Liver (tissue), 9 donors: ENCODE measurements around the gene PRSS12. TPM values are rescaled to one million over a fixed set of nuclear protein-coding genes. Genes with fewer than 3 reads are reported as not detected.

Source experiments
- DNase-seq: peaks from one replicate; pipeline ENCODE4 v3.0.0-alpha.2; 2017; ENCODE audit warnings: low spot score
- H3K27ac ChIP-seq, 2 donors: one replicate each; pipeline ENCODE4 v1.7.0; 2013; ENCODE audit warnings: inconsistent platforms in 2 of 2, low read length in 2 of 2, control low read depth in 1 of 2, low read depth in 1 of 2, mild to moderate bottlenecking in 1 of 2
- H3K27me3 ChIP-seq, 4 donors: one replicate each; pipeline versions ENCODE4 v1.6.1 to v1.7.0; 2013; ENCODE audit warnings: low read length in 3 of 4, inconsistent platforms in 1 of 4, mild to moderate bottlenecking in 1 of 4, moderate library complexity in 1 of 4; ENCODE audit not compliant: control insufficient read depth in 4 of 4, insufficient read depth in 4 of 4
- H3K36me3 ChIP-seq, 4 donors: one replicate each; pipeline versions ENCODE4 v1.6.1 to v1.7.0; 2013; ENCODE audit warnings: low read length in 3 of 4, mild to moderate bottlenecking in 3 of 4, low read depth in 1 of 4, moderate library complexity in 1 of 4; ENCODE audit not compliant: control insufficient read depth in 4 of 4, insufficient read depth in 3 of 4
- H3K4me1 ChIP-seq, 4 donors: one replicate each; pipeline versions ENCODE4 v1.6.1 to v1.7.0; 2013; ENCODE audit warnings: low read length in 3 of 4, mild to moderate bottlenecking in 3 of 4, moderate library complexity in 1 of 4; ENCODE audit not compliant: control insufficient read depth in 4 of 4, insufficient read depth in 4 of 4
- H3K4me3 ChIP-seq, 3 donors: one replicate each; pipeline versions ENCODE4 v1.6.1 to v1.7.0; 2013; ENCODE audit warnings: low read length in 3 of 3, control low read depth in 1 of 3, low read depth in 1 of 3, mild to moderate bottlenecking in 1 of 3
- H3K9ac ChIP-seq, 2 donors: one replicate each; pipeline ENCODE4 v1.7.0; 2013; ENCODE audit warnings: low read length in 2 of 2, mild to moderate bottlenecking in 2 of 2, moderate library complexity in 2 of 2, control low read depth in 1 of 2, low read depth in 1 of 2
- H3K9me3 ChIP-seq, 4 donors: one replicate each; pipeline versions ENCODE4 v1.6.1 to v1.7.0; 2013; ENCODE audit warnings: low read length in 3 of 4; ENCODE audit not compliant: control insufficient read depth in 4 of 4
- ATF3 ChIP-seq: IDR thresholded peaks from 2 replicates; pipeline ENCODE4 v1.6.1; 2016; ENCODE audit warnings: antibody characterized with exemption
- CTCF ChIP-seq: fragments of 150-350 bp; IDR thresholded peaks from 2 replicates; pipeline ENCODE4 v1.5.1; 2017; ENCODE audit warnings: improper control_type of control experiment, low read depth, low read length; ENCODE audit not compliant: missing input control
- EGR1 ChIP-seq, 2 donors: IDR thresholded peaks; 2 replicates each; pipeline ENCODE4 v1.6.1; 2016 to 2018; ENCODE audit warnings: antibody characterized with exemption in 2 of 2, low read depth in 2 of 2
- FOXA1 ChIP-seq: IDR thresholded peaks from 2 replicates; pipeline ENCODE4 v1.6.1; 2016; ENCODE audit warnings: antibody characterized with exemption
- FOXA2 ChIP-seq: IDR thresholded peaks from 2 replicates; pipeline ENCODE4 v1.6.1; 2016; ENCODE audit warnings: antibody characterized with exemption
- GABPA ChIP-seq, 2 donors: IDR thresholded peaks in 1 of 2; conservative IDR thresholded peaks in 1 of 2; 2 replicates each; pipeline ENCODE4 v1.6.1; 2016; ENCODE audit warnings: antibody characterized with exemption in 2 of 2, mild to moderate bottlenecking in 1 of 2, moderate library complexity in 1 of 2
- HNF4A ChIP-seq, 2 donors: conservative IDR thresholded peaks; 2 replicates each; pipeline ENCODE4 v1.6.1; 2016; ENCODE audit warnings: antibody characterized with exemption in 2 of 2, mild to moderate bottlenecking in 2 of 2
- HNF4G ChIP-seq: IDR thresholded peaks from 2 replicates; pipeline ENCODE4 v1.6.1; 2016; ENCODE audit warnings: antibody characterized with exemption
- JUND ChIP-seq, 2 donors: IDR thresholded peaks; 2 replicates each; pipeline ENCODE4 v1.6.1; 2016; ENCODE audit warnings: antibody characterized with exemption in 2 of 2
- MAX ChIP-seq: IDR thresholded peaks from 2 replicates; pipeline ENCODE4 v1.6.1; 2016; ENCODE audit warnings: antibody characterized with exemption
- NR2F2 ChIP-seq: IDR thresholded peaks from 2 replicates; pipeline ENCODE4 v1.6.1; 2016; ENCODE audit warnings: antibody characterized with exemption
- RAD21 ChIP-seq, 2 donors: IDR thresholded peaks; 2 replicates each; pipeline ENCODE4 v1.6.1; 2016; ENCODE audit warnings: antibody characterized with exemption in 2 of 2, mild to moderate bottlenecking in 2 of 2
- REST ChIP-seq: IDR thresholded peaks from 2 replicates; pipeline ENCODE4 v1.6.1; 2016; ENCODE audit warnings: antibody characterized with exemption, mild to moderate bottlenecking
- RXRA ChIP-seq, 2 donors: IDR thresholded peaks; 2 replicates each; pipeline ENCODE4 v1.6.1; 2017 to 2018; ENCODE audit warnings: antibody characterized with exemption in 2 of 2, mild to moderate bottlenecking in 1 of 2
- SP1 ChIP-seq: IDR thresholded peaks from 2 replicates; pipeline ENCODE4 v1.6.1; 2018; ENCODE audit warnings: antibody characterized with exemption, mild to moderate bottlenecking
- TAF1 ChIP-seq: conservative IDR thresholded peaks from 2 replicates; pipeline ENCODE4 v1.6.1; 2016; ENCODE audit warnings: antibody characterized with exemption, mild to moderate bottlenecking
- YY1 ChIP-seq: IDR thresholded peaks from 2 replicates; pipeline ENCODE4 v1.6.1; 2016; ENCODE audit warnings: antibody characterized with exemption, mild to moderate bottlenecking
- ZBTB33 ChIP-seq: IDR thresholded peaks from 2 replicates; pipeline ENCODE4 v1.6.1; 2016; ENCODE audit warnings: antibody characterized with exemption
- WGBS: extraction: QIAGEN DNeasy Blood & Tissue Kit; methylation state at CpG from one replicate; pipeline ENCODE4 v1.1.7; 2013; 5-methylcytosine and 5-hydroxymethylcytosine counted together
- polyA plus RNA-seq, 2 donors: library from polyadenylated mRNA; stranded (reverse) in 1 of 2; unstranded in 1 of 2; fragments of 200-250 nt in 1 of 2; fragments of >200 nt in 1 of 2; fragmentation: Nextera tagmentation in 1 of 2; extraction: Ambion mirVana in 1 of 2; gene quantifications; one replicate each; pipeline versions ENCODE4 v1.2.1 to v1.2.3, GENCODE V29; 2013 to 2015
- total RNA-seq, 2 donors: library from RNA; depleted of rRNA; stranded (reverse); fragments of >200 nt; gene quantifications; one replicate each; pipeline ENCODE4 v1.2.3, GENCODE V29; 2014
- donor health status: healthy.
- donor health status: healthy.
- donor health status: healthy.
- donor health status: healthy.
- donor health status: healthy.

The PRSS12 gene
- total and polyA plus RNA-seq, 4 donors, result 0.07 to 0.25 (median 0.10) TPM

- DNase-seq, result no peak
- H3K36me3 ChIP-seq, result no peaks in the 10 kb centered on the region
- H3K9me3 ChIP-seq, result no peaks in the 10 kb centered on the region
- H3K9ac ChIP-seq, result no peak overlapping the region
- TF ChIP-seq MAX, result no peak
- TF ChIP-seq JUND (IDR thresholded peaks at IDR 0.05), result no peak
- no peak for TF ChIP-seq ATF3
- TF ChIP-seq FOXA1, result no peak
- TF ChIP-seq REST, result no peak
- no peak for TF ChIP-seq NR2F2
- TF ChIP-seq HNF4G, result no peak
- no peak for TF ChIP-seq GABPA (IDR thresholded peaks at IDR 0.05 in 1 of 2, conservative IDR thresholded peaks at IDR 0.05 in 1 of 2)
- TF ChIP-seq CTCF, result no peak
- no peak for TF ChIP-seq RAD21 (IDR thresholded peaks at IDR 0.05)
- no peak for TF ChIP-seq TAF1
- TF ChIP-seq FOXA2, result no peak
- TF ChIP-seq ZBTB33, result no peak
- TF ChIP-seq RXRA (IDR thresholded peaks at IDR 0.05), result no peak
- no peak for TF ChIP-seq HNF4A (conservative IDR thresholded peaks at IDR 0.05)
- no peak for TF ChIP-seq SP1
- TF ChIP-seq YY1, result no peak
- no peak for TF ChIP-seq EGR1 (IDR thresholded peaks at IDR 0.05; ENCODE audit: low read depth in 2 of 2)
- H3K4me1 ChIP-seq, result no peaks in the 10 kb centered on the region
- WGBS, result 75% methylated on average over 6 of the region's 6 CpGs
- H3K27ac ChIP-seq, result no peak overlapping the region
- H3K27me3 ChIP-seq, result no peaks in the 10 kb centered on the region
- no peak overlapping the region for H3K4me3 ChIP-seq
Measured at GRCh38 chr4:118335324-118335723, 17.5 kb downstream of the PRSS12 start.
